Measurements from ENCODE around the gene RASL11B. TPM values are rescaled to one million over a fixed set of nuclear protein-coding genes. Genes with fewer than 3 reads are reported as not detected.

The RASL11B gene
- total and polyA plus RNA-seq, 9 of the 15 experiments (the other 6 are each of a cell fraction or from before 2014, with no cell fraction given) = 0.24 to 1.5 (median 0.53) TPM

- in situ Hi-C loops (cut with MboI) = no loop called here
- TF ChIP-seq HMG20A (CRISPR knock-in tag; conservative IDR thresholded peaks at IDR 0.05) (no peak), CBFB (CRISPR knock-in tag; IDR thresholded peaks at IDR 0.05) (no peak), ZNF232 (CRISPR knock-in tag; IDR thresholded peaks at IDR 0.05) (no peak), KDM5B (IDR thresholded peaks at IDR 0.05; ENCODE audit: insufficient replicate concordance, low read depth, low read length) (no peak), TOE1 (IDR thresholded peaks at IDR 0.05; ENCODE audit: borderline replicate concordance) (no peak), TOE1 (CRISPR knock-in tag; IDR thresholded peaks at IDR 0.05; ENCODE audit: borderline replicate concordance, low read depth) (no peak), ZNF124 (CRISPR knock-in tag; IDR thresholded peaks at IDR 0.05) (no peak), CBX2 (IDR thresholded peaks at IDR 0.05; ENCODE audit: insufficient read depth, low read length, poor library complexity, severe bottlenecking) (no peak), ZNF311 (CRISPR knock-in tag; IDR thresholded peaks at IDR 0.05) (no peak), ZNF398 (CRISPR knock-in tag; IDR thresholded peaks at IDR 0.05) (no peak), RAD21 (CRISPR knock-in tag; conservative IDR thresholded peaks at IDR 0.05 in 1 of 2, IDR thresholded peaks at IDR 0.05 in 1 of 2) (no peak), PATZ1 (CRISPR knock-in tag; IDR thresholded peaks at IDR 0.05; ENCODE audit: borderline replicate concordance) (no peak), CEBPZ (IDR thresholded peaks at IDR 0.05; ENCODE audit: borderline replicate concordance, low read depth, low read length) (no peak)
These were observed 42.3 kb downstream of the RASL11B start for GRCh38 chr4:52904421-52904820.

More at GRCh38 chr4:52904421-52904820, 42.3 kb downstream of the RASL11B start:
- Histone ChIP-seq H3K27ac (ENCODE audit: extremely low read depth, low read depth, low read length) (no peak overlapping the region), H4K20me1 (replicated peaks; ENCODE audit: control insufficient read depth, insufficient read depth, low read length) (no peaks in the 10 kb centered on the region), H3K9ac (ENCODE audit: insufficient read depth in 1 of 2, low read depth in 2 of 2, low read length in 2 of 2) (no peak overlapping the region), H2AFZ (ENCODE audit: low read depth, low read length) (no peak overlapping the region), H3K4me1 (replicated peaks in 1 of 2; ENCODE audit: control insufficient read depth in 2 of 2, insufficient read depth in 2 of 2, low read length in 2 of 2) (no peaks in the 10 kb centered on the region), H3K36me3 (ENCODE audit: control insufficient read depth, insufficient read depth, low read length) (no peaks in the 10 kb centered on the region; the same call in 1 of the 3 replicates), H3K4me2 (ENCODE audit: insufficient read depth, low read length) (no peak overlapping the region), H3K4me3 (no peak overlapping the region), H3K9me1 (ENCODE audit: control insufficient read depth, insufficient read depth, low read length) (no peaks in the 10 kb centered on the region), H3K9me3 (replicated peaks; ENCODE audit: control insufficient read depth, insufficient read depth, low read depth, low read length) (no peaks in the 10 kb centered on the region), H3K27me3 (ENCODE audit: control insufficient read depth in 2 of 2, insufficient read depth in 2 of 2, low read length in 2 of 2) (no peaks in the 10 kb centered on the region), H3K79me2 (ENCODE audit: control insufficient read depth, insufficient read depth, low read length) (no peaks in the 10 kb centered on the region)
- ATAC-seq (no peak), DNase-seq (ENCODE audit: extremely low read depth in 1 of 4, low spot score in 3 of 4) (no peak), FAIRE-seq (no peak)
- ChIA-PET CTCF (ENCODE audit: low intra/inter-chr PET ratio) (no interaction called here), POLR2A (no interaction called here)
- BruUV-seq (replicated peaks) = no TSS peak
- 72% methylated on average over 4 of the region's 4 CpGs for WGBS (ENCODE audit: insufficient coverage, low coverage, missing lambda C conversion rate)
- intact Hi-C loops (cut with micrococcal nuclease) = no loop called here

Data from K562 (cell line).